ENCODE results near the gene STK36. TPM values are rescaled to one million over a fixed set of nuclear protein-coding genes. Genes with fewer than 3 reads are reported as not detected.

Gene STK36
- total and polyA plus RNA-seq, 10 of the 15 experiments (the other 5 are each of a cell fraction or from before 2014, with no cell fraction given): 4.0 to 22.8 (median 16.7) TPM

GRCh38 chr2:218694405-218695145 lies 22.7 kb downstream of the STK36 start:
- intact Hi-C loops (cut with micrococcal nuclease; ENCODE audit: unreplicated experiment) (no loop called here), in situ Hi-C loops (cut with MboI) (no loop called here)
- Histone ChIP-seq H3K27me3 (replicated peaks in 1 of 2; ENCODE audit: control insufficient read depth in 2 of 2, insufficient read depth in 2 of 2, low read length in 1 of 2) (no peaks in the 10 kb centered on the region), H2AFZ (ENCODE audit: control insufficient read depth, low read depth, low read length) (no peak overlapping the region), H3K36me3 (ENCODE audit: control insufficient read depth in 2 of 2, insufficient read depth in 2 of 2, low read length in 1 of 2) (no peaks in the 10 kb centered on the region), H3K9me3 (replicated peaks; ENCODE audit: control insufficient read depth, insufficient read depth, low read length) (no peaks in the 10 kb centered on the region), H3K79me2 (ENCODE audit: control insufficient read depth, insufficient read depth, low read length) (no peaks in the 10 kb centered on the region), H3K9ac (ENCODE audit: control insufficient read depth, insufficient read depth, low read length) (no peak overlapping the region), H4K20me1 (ENCODE audit: control insufficient read depth, insufficient read depth) (no peaks in the 10 kb centered on the region), H3K4me2 (ENCODE audit: control insufficient read depth, insufficient read depth) (no peak overlapping the region), H3K4me3 (no peak overlapping the region), H3K4me1 (ENCODE audit: control insufficient read depth, insufficient read depth, low read length) (no peaks in the 10 kb centered on the region), H3K27ac (ENCODE audit: control insufficient read depth, insufficient read depth) (no peak overlapping the region)
- no TSS peak for BruUV-seq (replicated peaks)
- TF ChIP-seq NR2F1 (conservative IDR thresholded peaks at IDR 0.05): 0 out of 2 replicates have a peak, but pooled peaks have one; percentile 29
- TF ChIP-seq HSF1 (IDR thresholded peaks at IDR 0.05; ENCODE audit: low read depth, low read length): no peak
- RAD21 ChIA-PET (ENCODE audit: unreplicated experiment): no interaction called here
- CTCF ChIA-PET: no interaction called here
- DNase-seq (ENCODE audit: low read depth, low spot score) (no peak), FAIRE-seq (no peak), ATAC-seq (no peak)
- POLR2A ChIA-PET: interaction anchor here (0.5 kb wide), 1 partner anchor 227 kb away, joined by 3 read pairs; no protein-coding TSS in a partner anchor
- SMC1A ChIA-PET (ENCODE audit: uncharacterized antibody, unreplicated experiment): no interaction called here
- 89% methylated on average over 3 of the region's 3 CpGs for WGBS (ENCODE audit: insufficient coverage, insufficient replicate concordance, low lambda C conversion rate, missing lambda C conversion rate)

DNA sequence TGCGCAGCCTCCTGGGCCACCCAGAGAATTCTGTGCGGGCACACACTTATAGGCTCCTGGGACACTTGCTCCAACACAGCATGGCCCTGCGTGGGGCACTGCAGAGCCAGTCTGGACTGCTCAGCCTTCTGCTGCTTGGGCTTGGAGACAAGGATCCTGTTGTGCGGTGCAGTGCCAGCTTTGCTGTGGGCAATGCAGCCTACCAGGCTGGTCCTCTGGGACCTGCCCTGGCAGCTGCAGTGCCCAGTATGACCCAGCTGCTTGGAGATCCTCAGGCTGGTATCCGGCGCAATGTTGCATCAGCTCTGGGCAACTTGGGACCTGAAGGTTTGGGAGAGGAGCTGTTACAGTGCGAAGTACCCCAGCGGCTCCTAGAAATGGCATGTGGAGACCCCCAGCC lies 27.0 kb downstream of the STK36 start:
- no peak overlapping the region for H3K27ac ChIP-seq (ENCODE audit: control insufficient read depth, insufficient read depth)
- H3K27me3 ChIP-seq (replicated peaks in 1 of 2; ENCODE audit: control insufficient read depth in 2 of 2, insufficient read depth in 2 of 2, low read length in 1 of 2): no peaks in the 10 kb centered on the region
- H3K4me2 ChIP-seq (ENCODE audit: control insufficient read depth, insufficient read depth): no peak overlapping the region
- no peak for FAIRE-seq
- no peak for DNase-seq (ENCODE audit: low read depth, low spot score)
- H3K79me2 ChIP-seq (ENCODE audit: control insufficient read depth, insufficient read depth, low read length): no peaks in the 10 kb centered on the region
- 95% methylated on average over 8 of the region's 8 CpGs for WGBS (ENCODE audit: insufficient coverage, insufficient replicate concordance, low lambda C conversion rate, missing lambda C conversion rate)
- H3K4me1 ChIP-seq (ENCODE audit: control insufficient read depth, insufficient read depth, low read length): no peaks in the 10 kb centered on the region
- H3K36me3 ChIP-seq (ENCODE audit: control insufficient read depth in 2 of 2, insufficient read depth in 2 of 2, low read length in 1 of 2): peaks cover 0 to 2% of the 10 kb centered on the region in 2 experiments; a peak in 1 of 4 replicates
- H3K9ac ChIP-seq (ENCODE audit: control insufficient read depth, insufficient read depth, low read length): no peak overlapping the region
- H4K20me1 ChIP-seq (ENCODE audit: control insufficient read depth, insufficient read depth): no peaks in the 10 kb centered on the region
- no peak overlapping the region for H3K4me3 ChIP-seq
- no peak overlapping the region for H2AFZ ChIP-seq (ENCODE audit: control insufficient read depth, low read depth, low read length)
- ChIA-PET SMC1A (ENCODE audit: uncharacterized antibody, unreplicated experiment) (interaction anchor here (1.3 kb wide), 1 partner anchor 149 kb away, joined by 3 read pairs; no protein-coding TSS in a partner anchor), CTCF (no interaction called here), RAD21 (ENCODE audit: unreplicated experiment) (no interaction called here), POLR2A (no interaction called here)
- intact Hi-C loops (cut with micrococcal nuclease; ENCODE audit: unreplicated experiment): no loop called here
- H3K9me3 ChIP-seq (replicated peaks; ENCODE audit: control insufficient read depth, insufficient read depth, low read length): no peaks in the 10 kb centered on the region
- no TSS peak for BruUV-seq (replicated peaks)
- no peak for ATAC-seq
- in situ Hi-C loops (cut with MboI): no loop called here
- TF ChIP-seq ZBED1 (IDR thresholded peaks at IDR 0.05; ENCODE audit: borderline replicate concordance) (no peak), ZBTB33 (IDR thresholded peaks at IDR 0.05) (no peak), POLR2AphosphoS2 (IDR thresholded peaks at IDR 0.05; ENCODE audit: low read depth, low read length) (no peak), MTA3 (IDR thresholded peaks at IDR 0.05; ENCODE audit: borderline replicate concordance, low read length) (no peak), KAT2A (conservative IDR thresholded peaks at IDR 0.05; ENCODE audit: control insufficient read depth, low read depth, low read length) (no peak), ZNF622 (IDR thresholded peaks at IDR 0.05) (no peak), TARDBP (IDR thresholded peaks at IDR 0.05; ENCODE audit: borderline replicate concordance) (no peak), MYC (IDR thresholded peaks at IDR 0.05; ENCODE audit: insufficient read depth, insufficient read length, insufficient replicate concordance, low read length, severe bottlenecking) (no peak), PBX3 (IDR thresholded peaks at IDR 0.05; ENCODE audit: insufficient replicate concordance, low read depth, low read length) (no peak), ETV6 (conservative IDR thresholded peaks at IDR 0.05 in 1 of 2, IDR thresholded peaks at IDR 0.05 in 1 of 2; ENCODE audit: borderline replicate concordance in 1 of 2, low read depth in 1 of 2) (no peak)
